ENCODE measurements around the gene USP20.

Gene USP20

DNA sequence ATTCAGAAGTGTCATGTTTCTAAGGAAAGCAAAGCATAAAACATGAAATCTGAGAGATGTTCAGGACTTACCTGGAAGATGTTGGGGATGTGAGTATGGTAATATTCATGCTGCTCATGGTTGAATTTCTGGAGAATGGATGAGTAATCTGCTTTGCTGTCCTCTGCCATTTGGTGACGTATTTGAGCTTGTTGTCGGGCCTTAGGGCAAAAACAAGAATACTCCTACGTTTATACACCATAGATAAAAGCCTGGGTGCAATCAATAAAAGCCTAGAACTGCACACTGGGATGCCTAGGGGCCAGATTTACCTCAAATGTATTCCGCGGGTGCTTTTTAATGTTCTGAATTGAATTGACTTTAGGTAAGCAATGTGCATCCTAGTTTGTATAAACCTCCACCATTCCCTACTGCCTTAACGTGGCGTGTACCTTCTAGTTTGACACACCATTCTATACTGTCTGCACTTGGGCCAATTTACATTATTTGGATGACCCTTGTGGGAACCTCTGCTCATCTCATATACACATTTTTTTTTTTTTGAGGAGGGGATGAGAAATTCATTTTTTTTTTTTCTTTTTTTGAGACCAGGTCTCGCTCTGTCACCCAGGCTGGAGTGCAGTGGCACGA is 94.4 kb downstream of the USP20 start:
- DNase-seq = no peak

GRCh38 chr9:129930743-129931142 is 95.5 kb downstream of the USP20 start:
- no peak for DNase-seq

Measured in DMS 273 treated with DMSO at 0.1 percent for 48 hours (cell line).